GM12878 (cell line): ENCODE results near the gene TP73. TPM values are rescaled to one million over a fixed set of nuclear protein-coding genes. Genes with fewer than 3 reads are reported as not detected.

Experiments
- ATAC-seq: fragments of 200-7000 bp; cut with Tn5 transposase; 3 replicates; pipeline ENCODE4 v1.9.1; 2020; ENCODE audit warnings: mild to moderate bottlenecking, moderate library complexity
- BruUV-seq: library from RNA; stranded (reverse); fragments of 400-500 nt; replicated peaks from 2 replicates; lab custom pipeline; 2021; lab: Mats Ljungman, UMichigan
- CTCF ChIA-PET: fragments of 300-600 bp; sonication (Branson Sonifier 250); formaldehyde crosslinking; extraction: SDS; loops from one replicate; lab custom pipeline; 2021; ENCODE audit warnings: inconsistent platforms; lab: Yijun Ruan, JAX
- POLR2A ChIA-PET: fragments of 350-600 bp; formaldehyde crosslinking; extraction: SDS; loops from one replicate; lab custom pipeline; 2021; ENCODE audit warnings: inconsistent platforms; lab: Charles Lee
- RAD21 ChIA-PET: fragments of 300-600 bp; sonication (Branson Sonifier 250); formaldehyde crosslinking; loops from one replicate; lab custom pipeline; 2023; ENCODE audit warnings: antibody characterized with exemption; ENCODE audit not compliant: unreplicated experiment; lab: Charles Lee
- SMC1A ChIA-PET: fragments of 300-600 bp; sonication (Branson Sonifier 250); formaldehyde crosslinking; loops from one replicate; lab custom pipeline; 2023; ENCODE audit not compliant: unreplicated experiment, uncharacterized antibody; lab: Charles Lee
- DNase-seq: peaks from one replicate; pipeline ENCODE4 v3.0.0-alpha.2; 2011; ENCODE audit warnings: low read depth, low spot score
- FAIRE-seq: peaks from 3 replicates; lab custom pipeline; 2011; peaks lifted over from hg19 to GRCh38; lab: Jason Lieb, UNC
- H2AFZ ChIP-seq: 2 replicates; pipeline ENCODE4 v1.6.0; 2011; ENCODE audit warnings: low read depth, low read length, control low read depth; ENCODE audit not compliant: control insufficient read depth
- H3K27ac ChIP-seq: 2 replicates; pipeline ENCODE4 v1.5.1; 2011; ENCODE audit warnings: control low read depth; ENCODE audit not compliant: control insufficient read depth, insufficient read depth
- H3K27me3 ChIP-seq, 2 experiments: replicated peaks in 1 of 2; 2 replicates each; pipeline versions ENCODE4 v1.6.0 to v1.6.1; 2011; ENCODE audit warnings: low read length in 1 of 2; ENCODE audit not compliant: control insufficient read depth in 2 of 2, insufficient read depth in 2 of 2
- H3K36me3 ChIP-seq, 2 experiments: 2 replicates each; pipeline ENCODE4 v1.5.1; 2011; ENCODE audit warnings: low read length in 1 of 2; ENCODE audit not compliant: control insufficient read depth in 2 of 2, insufficient read depth in 2 of 2
- H3K4me1 ChIP-seq: 2 replicates; pipeline ENCODE4 v1.6.1; 2011; ENCODE audit warnings: mild to moderate bottlenecking, low read length, moderate library complexity, mixed read lengths; ENCODE audit not compliant: control insufficient read depth, insufficient read depth
- H3K4me2 ChIP-seq: 2 replicates; pipeline ENCODE4 v1.6.0; 2011; ENCODE audit warnings: control low read depth; ENCODE audit not compliant: control insufficient read depth, insufficient read depth
- H3K4me3 ChIP-seq: fragments of 200-600 bp; sonication (generic); 2 replicates; pipeline ENCODE4 v1.5.1; 2016
- H3K79me2 ChIP-seq: 2 replicates; pipeline ENCODE4 v1.6.0; 2011; ENCODE audit warnings: low read length; ENCODE audit not compliant: control insufficient read depth, insufficient read depth
- H3K9ac ChIP-seq: 2 replicates; pipeline ENCODE4 v1.8.0; 2011; ENCODE audit warnings: low read length, control low read depth, mixed read lengths; ENCODE audit not compliant: control insufficient read depth, insufficient read depth
- H3K9me3 ChIP-seq: replicated peaks from 3 replicates; pipeline ENCODE4 v1.5.1; 2011; ENCODE audit warnings: mild to moderate bottlenecking, low read length; ENCODE audit not compliant: control insufficient read depth, insufficient read depth
- H4K20me1 ChIP-seq: 2 replicates; pipeline ENCODE4 v1.6.0; 2011; ENCODE audit not compliant: control insufficient read depth, insufficient read depth
- CBFB ChIP-seq: IDR thresholded peaks from 2 replicates; pipeline ENCODE4 v1.6.1; 2016; ENCODE audit warnings: antibody characterized with exemption, low read depth
- CBX3 ChIP-seq: fragments of 200-600 bp; sonication (generic); IDR thresholded peaks from 2 replicates; pipeline ENCODE4 v1.6.1; 2016; ENCODE audit warnings: low read depth, borderline replicate concordance
- CHD2 ChIP-seq: IDR thresholded peaks from 2 replicates; pipeline ENCODE4 v1.6.1; 2011; ENCODE audit warnings: low read depth, low read length, improper control_type of control experiment, borderline replicate concordance
- MTA3 ChIP-seq: IDR thresholded peaks from 2 replicates; pipeline ENCODE4 v1.6.1; 2012; ENCODE audit warnings: low read length, inconsistent platforms, borderline replicate concordance
- NFIC ChIP-seq: IDR thresholded peaks from 2 replicates; pipeline ENCODE4 v1.6.1; 2012; ENCODE audit warnings: low read depth, mild to moderate bottlenecking, inconsistent platforms, low read length, moderate library complexity
- POLR2AphosphoS5 ChIP-seq: IDR thresholded peaks from 2 replicates; pipeline ENCODE4 v1.6.1; 2011; ENCODE audit warnings: mild to moderate bottlenecking, low read length, inconsistent platforms
- SKIL ChIP-seq: fragments of 450-650 bp; IDR thresholded peaks from 2 replicates; pipeline ENCODE4 v1.6.1; 2017; ENCODE audit warnings: mild to moderate bottlenecking, low read depth, inconsistent platforms; ENCODE audit not compliant: poor library complexity, severe bottlenecking
- SMAD1 ChIP-seq: fragments of 450-650 bp; IDR thresholded peaks from 2 replicates; pipeline ENCODE4 v1.6.1; 2018; ENCODE audit warnings: mild to moderate bottlenecking, low read depth; ENCODE audit not compliant: partially characterized antibody
- WGBS: methylation state at CpG from one replicate; pipeline ENCODE4 v1.1.6; 2016; ENCODE audit warnings: low lambda C conversion rate; ENCODE audit not compliant: insufficient replicate concordance, insufficient coverage; ENCODE audit errors: missing lambda C conversion rate; 5-methylcytosine and 5-hydroxymethylcytosine counted together
- in situ Hi-C: fragments of 300-500 bp; cut with MboI; formaldehyde crosslinking; loops from 9 replicates; pipeline ENCODE4 v1.14.3; 2018; ENCODE audit warnings: mixed read lengths
- intact Hi-C: fragments of 100-400 bp; cut with micrococcal nuclease; formaldehyde crosslinking; loops from one replicate; pipeline ENCODE4 v1.14.2; 2022; ENCODE audit not compliant: unreplicated experiment
- polyA plus RNA-seq, 11 experiments: library from polyadenylated mRNA; depleted of rRNA in 4 of 11; unstranded in 6 of 11; stranded (reverse) in 5 of 11; fragments of >200 nt; fragmentation: Nextera tagmentation in 4 of 11; fragmentation: Illumina TruSeq in 1 of 11; extraction: Ambion mirVana in 4 of 11; extraction: Trizol in 1 of 11; gene quantifications; 1 replicate in 1 of 11; 2 replicates in 10 of 11; pipeline versions ENCODE4 v1.2.1 to v1.2.3, GENCODE V29; 2011 to 2016; ENCODE audit warnings: inconsistent platforms in 2 of 11, missing spikeins in 2 of 11, low read depth in 1 of 11
- total RNA-seq, 4 experiments: library from RNA; depleted of rRNA in 3 of 4; stranded (reverse); fragments of >200 nt in 3 of 4; fragmentation: Illumina TruSeq in 1 of 4; extraction: Trizol in 1 of 4; gene quantifications; 2 replicates each; pipeline versions ENCODE4 v1.2.1 to v1.2.3, GENCODE V29; 2013 to 2021

TP73 gene
- total and polyA plus RNA-seq, 10 of the 15 experiments (the other 5 are each of a cell fraction or from before 2014, with no cell fraction given): 0.08 to 54.2 (median 14.9) TPM

GRCh38 chr1:3632716-3633343, 19.5 kb upstream of the TP73 start (continued):
- TF ChIP-seq CHD2 (no peak), CBFB (no peak)

GRCh38 chr1:3633344-3634058, 18.8 kb upstream of the TP73 start:
- H3K36me3 ChIP-seq: peaks cover 20% of the 10 kb centered on the region in 2 experiments
- ATAC-seq (no peak), DNase-seq (no peak), FAIRE-seq (no peak)
- TF ChIP-seq SKIL (no peak), MTA3 (no peak), SMAD1 (no peak), NFIC (no peak), POLR2AphosphoS5 (no peak), CBX3 (no peak)
- ChIA-PET CTCF (interaction anchor here (1.7 kb wide), 1 partner anchor 15 kb away, joined by 5 read pairs; no protein-coding TSS in a partner anchor), POLR2A (no interaction called here), SMC1A (no interaction called here), RAD21 (no interaction called here)
- H4K20me1 ChIP-seq: no peaks in the 10 kb centered on the region
- no peaks in the 10 kb centered on the region for H3K9me3 ChIP-seq
- BruUV-seq: no TSS peak
- in situ Hi-C loops (no loop called here), intact Hi-C loops (no loop called here)
- H2AFZ ChIP-seq: no peak overlapping the region
- H3K4me1 ChIP-seq: no peaks in the 10 kb centered on the region
- no peak overlapping the region for H3K4me2 ChIP-seq
- H3K9ac ChIP-seq: no peak overlapping the region
- no peak overlapping the region for H3K4me3 ChIP-seq
- WGBS: 94% methylated on average over 26 of the region's 28 CpGs
- H3K79me2 ChIP-seq: no peaks in the 10 kb centered on the region
- no peaks in the 10 kb centered on the region for H3K27me3 ChIP-seq
- no peak overlapping the region for H3K27ac ChIP-seq
